Karpas-422 (cell line): Measurements from ENCODE around the gene ABHD17A. TPM values are rescaled to one million over a fixed set of nuclear protein-coding genes. Genes with fewer than 3 reads are reported as not detected.

Experiments
- DNase-seq: peaks from one replicate; pipeline ENCODE4 v3.0.0-alpha.2; 2015
- H2AFZ ChIP-seq: fragments of 200-600 bp; sonication (generic); 2 replicates; pipeline ENCODE4 v1.6.1; 2014; ENCODE audit warnings: antibody characterized with exemption, low read length, mixed read lengths
- H3K27ac ChIP-seq: fragments of 200-600 bp; sonication (generic); 2 replicates; pipeline ENCODE4 v1.5.1; 2014; ENCODE audit warnings: mild to moderate bottlenecking, low read length, moderate library complexity
- H3K27me3 ChIP-seq: fragments of 200-600 bp; sonication (generic); 2 replicates; pipeline ENCODE4 v1.6.1; 2014; ENCODE audit warnings: low read length, mixed read lengths
- H3K36me3 ChIP-seq: fragments of 200-600 bp; sonication (generic); 2 replicates; pipeline ENCODE4 v1.6.1; 2014; ENCODE audit warnings: low read length, mixed read lengths; ENCODE audit not compliant: insufficient read depth
- H3K4me1 ChIP-seq: fragments of 200-600 bp; sonication (generic); 2 replicates; pipeline ENCODE4 v1.6.1; 2014; ENCODE audit warnings: mild to moderate bottlenecking, low read length, mixed read lengths
- H3K4me2 ChIP-seq: fragments of 200-600 bp; sonication (generic); 2 replicates; pipeline ENCODE4 v1.6.1; 2014; ENCODE audit warnings: low read length, low read depth, mild to moderate bottlenecking; ENCODE audit not compliant: poor library complexity, severe bottlenecking
- H3K4me3 ChIP-seq: fragments of 200-600 bp; sonication (generic); 2 replicates; pipeline ENCODE4 v1.5.1; 2014; ENCODE audit warnings: mild to moderate bottlenecking, antibody characterized with exemption, low read length, mixed read lengths
- H3K79me2 ChIP-seq: fragments of 200-600 bp; sonication (generic); 2 replicates; pipeline ENCODE4 v1.6.1; 2014; ENCODE audit warnings: mild to moderate bottlenecking, low read length, mixed read lengths
- H3K9ac ChIP-seq: fragments of 200-600 bp; sonication (generic); 2 replicates; pipeline ENCODE4 v1.6.0; 2014; ENCODE audit warnings: low read length
- H3K9me2 ChIP-seq: fragments of 200-600 bp; sonication (generic), shearing (Covaris generic); replicated peaks from 2 replicates; pipeline ENCODE4 v1.6.0; 2014; ENCODE audit warnings: mild to moderate bottlenecking, low read length, moderate library complexity; ENCODE audit not compliant: insufficient read depth
- H3K9me3 ChIP-seq: fragments of 300-700, 200-600 bp; sonication (generic); 2 replicates; pipeline ENCODE4 v1.6.1; 2014; ENCODE audit warnings: low read length, mixed read lengths
- H4K20me1 ChIP-seq: fragments of 200-600 bp; sonication (generic); 2 replicates; pipeline ENCODE4 v1.6.1; 2014; ENCODE audit warnings: mild to moderate bottlenecking, antibody characterized with exemption, low read length, low read depth; ENCODE audit not compliant: insufficient read depth
- total RNA-seq: library from RNA; depleted of rRNA; stranded (reverse); fragments of >200 nt; shearing (Covaris generic); gene quantifications from 2 replicates; pipeline ENCODE4 v1.2.3, GENCODE V29; 2014; ENCODE audit warnings: low replicate concordance

ABHD17A gene
- total RNA-seq, 1 experiment from 2014 or later: 52.5 TPM

DNA sequence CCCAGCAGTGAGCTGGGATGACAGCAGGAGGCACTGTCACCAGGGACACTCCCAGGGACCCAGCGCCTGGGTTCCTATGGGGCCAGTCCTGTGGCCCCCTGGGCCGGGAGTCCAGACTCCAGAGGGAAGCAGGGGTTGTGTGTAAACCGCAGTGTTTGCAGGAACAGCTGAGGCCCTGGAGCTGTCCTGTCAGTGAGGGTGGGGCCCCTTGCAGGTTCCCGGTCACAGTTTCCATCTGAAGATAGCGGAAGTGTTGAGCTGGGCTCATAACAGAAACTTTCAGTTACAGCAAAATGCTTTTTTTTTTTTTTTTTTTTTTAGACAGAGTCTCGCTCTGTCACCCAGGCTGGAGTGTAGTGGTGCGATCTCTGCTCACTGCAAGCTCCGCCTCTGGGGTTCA lies 38.0 kb upstream of the ABHD17A start:
- no peak overlapping the region for H3K27ac ChIP-seq
- no peaks in the 10 kb centered on the region for H3K9me2 ChIP-seq
- H4K20me1 ChIP-seq: no peaks in the 10 kb centered on the region
- H2AFZ ChIP-seq: no peak overlapping the region
- 0 out of 2 replicates have a peak, but pooled peaks cover 3% of the 10 kb centered on the region for H3K36me3 ChIP-seq
- no peak for DNase-seq
- no peaks in the 10 kb centered on the region for H3K79me2 ChIP-seq
- no peaks in the 10 kb centered on the region for H3K9me3 ChIP-seq
- no peaks in the 10 kb centered on the region for H3K4me1 ChIP-seq
- no peak overlapping the region for H3K4me3 ChIP-seq
- no peak overlapping the region for H3K9ac ChIP-seq
- no peaks in the 10 kb centered on the region for H3K27me3 ChIP-seq
- H3K4me2 ChIP-seq: no peak overlapping the region

DNA sequence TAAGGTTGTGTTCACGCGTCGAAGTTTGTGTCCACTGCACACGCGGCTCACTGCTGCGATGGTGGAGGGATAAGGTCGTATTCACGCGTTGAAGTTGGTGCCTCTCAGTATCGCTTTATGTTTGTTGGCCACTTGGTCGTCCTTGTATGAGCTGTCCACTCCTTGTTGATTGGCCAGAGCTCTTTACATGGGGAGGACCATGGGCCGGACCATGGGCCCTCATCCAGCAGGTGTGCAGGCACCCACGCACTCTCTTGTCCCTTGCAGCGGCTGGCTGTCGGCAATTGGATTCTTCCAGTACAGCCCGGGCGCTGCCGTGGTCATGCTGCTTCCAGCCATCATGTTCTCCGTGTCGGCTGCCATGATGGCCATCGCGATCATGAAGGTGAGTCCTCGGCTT lies 37.5 kb upstream of the ABHD17A start:
- Histone ChIP-seq H3K4me3 (no peak overlapping the region), H3K4me1 (no peaks in the 10 kb centered on the region), H3K4me2 (no peak overlapping the region), H3K79me2 (no peaks in the 10 kb centered on the region), H3K36me3 (0 out of 2 replicates have a peak, but pooled peaks cover 3% of the 10 kb centered on the region), H2AFZ (no peak overlapping the region), H4K20me1 (no peaks in the 10 kb centered on the region), H3K9ac (no peak overlapping the region), H3K9me2 (no peaks in the 10 kb centered on the region), H3K9me3 (no peaks in the 10 kb centered on the region), H3K27me3 (no peaks in the 10 kb centered on the region), H3K27ac (no peak overlapping the region)
- DNase-seq: no peak

DNA sequence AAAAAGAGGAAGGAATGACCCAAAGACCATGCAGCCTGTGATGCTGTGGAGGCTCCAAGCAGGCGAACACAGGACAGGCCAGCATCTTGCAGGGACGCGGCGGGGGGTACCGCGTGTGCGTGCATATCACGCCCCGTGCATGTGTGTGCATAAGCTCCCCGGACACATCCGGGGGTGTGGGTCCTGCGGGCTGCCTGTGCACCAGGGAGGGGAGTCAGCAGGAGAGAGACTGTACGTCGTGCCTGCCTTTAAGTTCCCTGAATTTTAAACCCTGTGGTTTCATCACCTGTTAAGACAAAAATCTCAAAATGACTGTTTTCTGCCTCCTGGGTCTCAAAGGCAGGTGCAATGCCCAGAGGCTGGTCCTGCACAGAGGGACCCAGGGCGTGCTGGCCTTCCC lies 36.5 kb upstream of the ABHD17A start:
- Histone ChIP-seq H3K4me3 (no peak overlapping the region), H3K9me3 (no peaks in the 10 kb centered on the region), H3K9me2 (no peaks in the 10 kb centered on the region), H3K27ac (no peak overlapping the region), H3K36me3 (0 out of 2 replicates have a peak, but pooled peaks cover 3% of the 10 kb centered on the region), H4K20me1 (no peaks in the 10 kb centered on the region), H2AFZ (no peak overlapping the region), H3K27me3 (no peaks in the 10 kb centered on the region), H3K79me2 (no peaks in the 10 kb centered on the region), H3K4me1 (no peaks in the 10 kb centered on the region), H3K4me2 (no peak overlapping the region), H3K9ac (no peak overlapping the region)
- no peak for DNase-seq

DNA sequence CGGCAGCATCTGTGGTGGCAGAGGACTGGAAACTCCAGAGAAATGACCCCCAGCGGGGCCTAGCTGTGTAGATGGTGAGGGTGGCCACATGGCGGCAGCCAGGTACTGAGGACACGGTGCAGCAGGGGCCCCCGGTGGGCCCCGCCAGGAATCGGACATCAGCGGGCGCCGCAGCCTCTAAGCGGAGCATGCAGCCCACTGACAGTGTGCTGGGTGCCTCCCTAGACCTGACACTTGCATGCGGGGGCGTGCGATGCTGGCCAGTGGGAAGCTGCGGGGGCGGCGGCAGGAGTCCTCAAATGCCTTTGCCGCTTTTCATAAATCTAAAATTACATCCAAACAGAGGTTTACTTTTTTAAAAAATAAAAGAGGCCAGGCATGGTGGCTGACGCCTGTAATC lies 36.0 kb upstream of the ABHD17A start:
- H3K27me3 ChIP-seq: no peaks in the 10 kb centered on the region
- no peak for DNase-seq
- 0 out of 2 replicates have a peak, but pooled peaks cover 3% of the 10 kb centered on the region for H3K36me3 ChIP-seq
- no peak overlapping the region for H3K4me3 ChIP-seq
- no peaks in the 10 kb centered on the region for H3K4me1 ChIP-seq
- H3K4me2 ChIP-seq: no peak overlapping the region
- H3K9me3 ChIP-seq: no peaks in the 10 kb centered on the region
- no peaks in the 10 kb centered on the region for H3K79me2 ChIP-seq
- no peaks in the 10 kb centered on the region for H4K20me1 ChIP-seq
- H3K9ac ChIP-seq: no peak overlapping the region
- H3K27ac ChIP-seq: no peak overlapping the region
- no peaks in the 10 kb centered on the region for H3K9me2 ChIP-seq
- no peak overlapping the region for H2AFZ ChIP-seq

DNA sequence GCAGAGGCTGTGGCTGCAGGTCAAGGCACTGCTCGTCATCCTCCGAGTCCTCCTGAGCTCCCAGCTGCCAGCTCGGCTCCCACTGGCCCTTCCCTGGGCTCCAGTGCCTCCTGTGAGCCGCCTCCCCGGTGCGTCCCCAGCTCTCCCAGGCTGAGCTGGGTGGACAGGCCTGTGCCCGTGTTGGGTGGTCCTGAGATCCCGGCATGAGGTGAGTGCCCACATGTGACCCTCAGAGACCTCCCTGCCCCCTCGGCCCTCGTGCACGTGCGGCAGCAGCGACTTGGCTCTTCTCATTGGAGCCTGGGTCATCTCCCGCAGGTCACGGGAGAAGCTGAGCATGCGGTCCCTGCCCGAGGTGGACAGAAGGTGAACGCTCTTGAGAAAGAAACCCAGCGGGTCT lies 35.3 kb upstream of the ABHD17A start:
- no peak for DNase-seq
- Histone ChIP-seq H3K4me2 (no peak overlapping the region), H3K4me1 (no peaks in the 10 kb centered on the region), H3K27me3 (no peaks in the 10 kb centered on the region), H2AFZ (no peak overlapping the region), H3K79me2 (no peaks in the 10 kb centered on the region), H3K4me3 (no peak overlapping the region), H3K9ac (no peak overlapping the region), H3K9me2 (no peaks in the 10 kb centered on the region), H3K36me3 (0 out of 2 replicates have a peak, but pooled peaks cover 3% of the 10 kb centered on the region), H4K20me1 (no peaks in the 10 kb centered on the region), H3K9me3 (no peaks in the 10 kb centered on the region), H3K27ac (no peak overlapping the region)

DNA sequence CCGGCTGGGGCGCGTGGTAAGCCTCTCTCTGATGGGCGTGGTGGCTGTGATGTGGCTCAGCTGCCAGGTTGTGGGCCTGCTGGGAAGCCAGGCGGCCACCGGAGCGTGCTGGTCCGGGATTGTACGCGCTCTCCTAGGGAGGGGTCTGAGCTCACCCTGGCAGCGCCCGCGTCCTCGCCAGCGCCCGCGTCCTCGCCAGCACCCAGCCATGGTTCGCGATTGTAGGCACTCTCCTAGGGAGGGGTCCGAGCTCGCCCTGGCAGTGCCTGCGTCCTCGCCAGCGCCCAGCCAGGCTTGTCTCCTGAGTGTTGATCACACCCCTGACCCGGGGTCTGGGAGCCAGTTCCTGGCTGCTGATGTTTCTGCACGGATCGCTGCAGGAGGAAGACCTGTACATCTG lies 33.7 kb upstream of the ABHD17A start:
- H3K27me3 ChIP-seq: no peaks in the 10 kb centered on the region
- H3K9me2 ChIP-seq: no peaks in the 10 kb centered on the region
- H3K4me1 ChIP-seq: no peaks in the 10 kb centered on the region
- H4K20me1 ChIP-seq: no peaks in the 10 kb centered on the region
- no peak overlapping the region for H2AFZ ChIP-seq
- H3K27ac ChIP-seq: no peak overlapping the region
- H3K9ac ChIP-seq: no peak overlapping the region
- H3K9me3 ChIP-seq: no peaks in the 10 kb centered on the region
- no peaks in the 10 kb centered on the region for H3K79me2 ChIP-seq
- H3K4me2 ChIP-seq: no peak overlapping the region
- 0 out of 2 replicates have a peak, but pooled peaks cover 3% of the 10 kb centered on the region for H3K36me3 ChIP-seq
- no peak overlapping the region for H3K4me3 ChIP-seq
- DNase-seq: no peak

DNA sequence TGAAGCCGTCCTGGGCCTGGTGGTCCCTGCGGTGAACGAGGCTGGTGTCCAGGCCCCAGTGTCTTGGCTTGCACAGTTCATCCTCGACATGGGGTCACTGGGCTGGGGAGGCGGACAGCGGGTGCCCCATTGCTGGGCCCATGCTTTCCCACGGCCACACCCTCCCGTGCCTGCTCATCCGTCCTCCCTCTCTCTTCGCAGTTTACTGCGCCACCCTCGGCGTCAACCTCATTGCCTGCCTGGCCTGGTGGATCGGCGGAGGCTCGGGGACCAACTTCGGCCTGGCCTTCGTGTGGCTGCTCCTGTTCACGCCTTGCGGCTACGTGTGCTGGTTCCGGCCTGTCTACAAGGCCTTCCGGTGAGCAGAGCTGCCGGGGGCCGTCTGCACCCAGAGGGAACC lies 32.6 kb upstream of the ABHD17A start:
- Histone ChIP-seq H3K4me3 (no peak overlapping the region), H3K4me2 (no peak overlapping the region), H3K27ac (no peak overlapping the region), H3K36me3 (0 out of 2 replicates have a peak, but pooled peaks cover 3% of the 10 kb centered on the region), H3K4me1 (no peaks in the 10 kb centered on the region), H3K9ac (no peak overlapping the region), H3K9me2 (no peaks in the 10 kb centered on the region), H4K20me1 (no peaks in the 10 kb centered on the region), H3K27me3 (no peaks in the 10 kb centered on the region), H3K9me3 (no peaks in the 10 kb centered on the region), H3K79me2 (peaks cover 8% of the 10 kb centered on the region; the same call in 1 of the 2 replicates), H2AFZ (no peak overlapping the region)
- no peak for DNase-seq

DNA sequence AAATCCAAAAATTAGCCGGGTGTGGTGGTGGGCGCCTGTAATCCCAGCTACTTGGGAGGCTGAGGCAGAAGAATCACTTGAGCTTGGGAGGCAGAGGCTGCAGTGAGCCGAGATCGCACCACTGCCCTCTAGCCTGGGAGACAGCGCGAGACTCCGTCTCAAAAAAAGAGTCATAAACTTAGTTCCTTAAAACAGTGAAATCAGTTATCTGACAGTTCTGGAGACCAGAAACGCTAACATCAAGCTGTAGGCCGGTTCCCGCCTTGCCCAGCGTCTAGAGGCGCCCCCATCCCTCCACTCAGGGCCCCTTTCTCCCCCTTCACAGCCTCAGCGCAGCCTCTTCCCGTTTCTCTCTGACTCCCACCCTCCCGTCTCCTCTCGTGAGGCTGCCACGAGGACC lies 31.9 kb upstream of the ABHD17A start:
- Histone ChIP-seq H3K27ac (no peak overlapping the region), H3K4me3 (no peak overlapping the region), H4K20me1 (no peaks in the 10 kb centered on the region), H3K9ac (no peak overlapping the region), H3K4me2 (no peak overlapping the region), H3K36me3 (0 out of 2 replicates have a peak, but pooled peaks cover 3% of the 10 kb centered on the region), H3K4me1 (no peaks in the 10 kb centered on the region), H3K9me2 (no peaks in the 10 kb centered on the region), H3K79me2 (peaks cover 11% of the 10 kb centered on the region), H3K9me3 (no peaks in the 10 kb centered on the region), H3K27me3 (no peaks in the 10 kb centered on the region), H2AFZ (no peak overlapping the region)
- no peak for DNase-seq
